Effector memory CD4-positive, alpha-beta T cell (primary cell): ENCODE results near the gene TSPAN9.

ENCODE experiments used
- DNase-seq, 3 donors: peaks; one replicate each; pipeline ENCODE4 v3.0.0-alpha.2; 2020
- H3K27ac ChIP-seq: 2 replicates; pipeline ENCODE4 v1.7.0; 2013; ENCODE audit warnings: mild to moderate bottlenecking, low read length, moderate library complexity; ENCODE audit not compliant: insufficient read depth, poor library complexity, severe bottlenecking
- H3K27me3 ChIP-seq: replicated peaks from 2 replicates; pipeline ENCODE4 v1.7.0; 2013; ENCODE audit warnings: mild to moderate bottlenecking, low read length; ENCODE audit not compliant: insufficient read depth, control insufficient read depth, poor library complexity, severe bottlenecking
- H3K36me3 ChIP-seq: 2 replicates; pipeline ENCODE4 v1.7.0; 2013; ENCODE audit warnings: mild to moderate bottlenecking, low read length, moderate library complexity; ENCODE audit not compliant: control insufficient read depth, insufficient read depth
- H3K4me1 ChIP-seq: 2 replicates; pipeline ENCODE4 v1.7.0; 2013; ENCODE audit warnings: low read length, mild to moderate bottlenecking; ENCODE audit not compliant: control insufficient read depth, insufficient read depth, poor library complexity, severe bottlenecking
- H3K4me3 ChIP-seq: 2 replicates; pipeline ENCODE4 v1.7.0; 2013; ENCODE audit warnings: low read length, low read depth, mild to moderate bottlenecking; ENCODE audit not compliant: insufficient read depth, poor library complexity, severe bottlenecking
- H3K9me3 ChIP-seq: 2 replicates; pipeline ENCODE4 v1.7.0; 2013; ENCODE audit warnings: mild to moderate bottlenecking, low read length, moderate library complexity; ENCODE audit not compliant: control insufficient read depth

TSPAN9 gene

DNA sequence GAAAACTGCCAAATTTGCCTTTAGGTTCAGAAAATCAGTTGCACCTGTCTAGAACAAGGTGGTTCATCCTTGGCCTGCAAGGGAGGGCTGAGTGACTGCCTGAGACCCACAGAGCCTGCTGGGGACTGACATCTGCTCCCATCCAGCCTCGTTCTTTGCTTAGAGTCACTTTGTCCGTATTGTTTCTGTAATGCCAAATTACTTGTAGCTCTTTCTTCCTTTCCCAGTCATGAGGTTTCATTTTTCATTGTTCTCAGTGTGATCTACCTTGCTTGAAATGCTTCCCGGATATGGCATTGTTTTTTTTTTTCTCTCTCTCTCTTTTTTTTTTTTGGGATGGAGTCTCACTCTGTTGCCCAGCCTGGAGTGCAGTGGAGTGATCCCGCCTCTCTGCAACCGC is 21.3 kb downstream of the TSPAN9 start:
- no peaks in the 10 kb centered on the region for H3K27me3 ChIP-seq
- no peaks in the 10 kb centered on the region for H3K36me3 ChIP-seq
- no peak for DNase-seq
- no peak overlapping the region for H3K4me3 ChIP-seq
- no peak overlapping the region for H3K27ac ChIP-seq
- H3K4me1 ChIP-seq, result peaks cover 6% of the 10 kb centered on the region
- no peaks in the 10 kb centered on the region for H3K9me3 ChIP-seq

DNA sequence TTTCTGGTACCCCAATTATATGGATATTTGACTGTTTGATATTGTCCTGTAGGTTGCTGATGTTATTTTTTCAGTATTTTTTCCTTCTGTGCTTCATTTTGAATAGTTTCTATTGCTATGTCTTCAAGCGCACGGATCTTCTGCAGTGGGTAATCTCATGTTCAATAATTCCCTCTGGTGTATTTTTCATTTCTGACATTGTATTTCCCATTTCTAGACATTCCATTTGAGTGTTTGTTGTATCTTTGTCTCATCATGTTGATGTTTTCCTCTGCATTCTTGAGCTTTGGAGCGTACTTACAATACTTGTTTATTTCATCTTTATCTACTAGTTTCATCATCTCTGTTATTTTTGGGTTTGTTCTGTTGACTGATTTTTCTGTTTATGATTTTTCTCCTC is 22.0 kb downstream of the TSPAN9 start:
- no peaks in the 10 kb centered on the region for H3K36me3 ChIP-seq

DNA sequence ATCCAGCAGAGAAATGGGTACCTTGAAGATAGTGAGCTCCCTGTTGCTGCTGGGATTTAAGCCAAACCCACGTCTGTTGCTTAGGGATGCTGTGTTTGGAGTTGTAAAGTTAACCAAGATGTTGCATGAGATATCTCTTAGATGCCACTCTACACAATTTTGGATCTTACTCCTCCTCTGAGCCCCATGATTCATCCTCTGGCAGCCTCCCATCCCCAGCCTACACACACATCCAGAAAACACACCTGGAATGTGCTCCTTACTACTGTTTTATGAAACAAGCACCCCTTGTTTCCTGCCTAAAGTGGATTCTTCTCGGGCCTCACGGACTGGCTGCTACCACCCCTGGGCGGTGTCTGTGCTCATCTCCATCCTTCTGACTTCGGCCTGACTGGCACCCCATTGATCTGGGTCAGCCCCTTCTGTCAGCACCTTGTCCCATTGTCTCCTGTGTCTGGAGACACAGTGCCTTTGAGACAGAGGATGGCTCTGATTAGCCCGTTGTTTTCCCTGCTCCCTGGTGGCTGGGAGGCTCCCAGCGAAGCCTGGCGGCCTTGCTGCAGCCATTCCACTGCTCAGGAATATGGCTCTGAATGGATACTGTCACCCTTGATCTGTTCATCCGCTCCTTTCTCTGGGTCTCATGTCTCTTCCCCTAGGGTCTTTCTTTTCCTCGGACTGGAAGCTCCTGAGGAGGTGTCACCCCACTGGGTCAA is 24.3 kb downstream of the TSPAN9 start:
- Histone ChIP-seq H3K4me1 (peaks cover 6% of the 10 kb centered on the region), H3K36me3 (no peaks in the 10 kb centered on the region), H3K27ac (no peak overlapping the region), H3K4me3 (no peak overlapping the region), H3K27me3 (no peaks in the 10 kb centered on the region), H3K9me3 (no peaks in the 10 kb centered on the region)
- no peak for DNase-seq

More for the DNA sequence above, 22.0 kb downstream of the TSPAN9 start:
- Histone ChIP-seq H3K9me3 (no peaks in the 10 kb centered on the region), H3K27ac (no peak overlapping the region), H3K4me3 (no peak overlapping the region), H3K4me1 (peaks cover 6% of the 10 kb centered on the region), H3K27me3 (no peaks in the 10 kb centered on the region)
- no peak for DNase-seq

DNA sequence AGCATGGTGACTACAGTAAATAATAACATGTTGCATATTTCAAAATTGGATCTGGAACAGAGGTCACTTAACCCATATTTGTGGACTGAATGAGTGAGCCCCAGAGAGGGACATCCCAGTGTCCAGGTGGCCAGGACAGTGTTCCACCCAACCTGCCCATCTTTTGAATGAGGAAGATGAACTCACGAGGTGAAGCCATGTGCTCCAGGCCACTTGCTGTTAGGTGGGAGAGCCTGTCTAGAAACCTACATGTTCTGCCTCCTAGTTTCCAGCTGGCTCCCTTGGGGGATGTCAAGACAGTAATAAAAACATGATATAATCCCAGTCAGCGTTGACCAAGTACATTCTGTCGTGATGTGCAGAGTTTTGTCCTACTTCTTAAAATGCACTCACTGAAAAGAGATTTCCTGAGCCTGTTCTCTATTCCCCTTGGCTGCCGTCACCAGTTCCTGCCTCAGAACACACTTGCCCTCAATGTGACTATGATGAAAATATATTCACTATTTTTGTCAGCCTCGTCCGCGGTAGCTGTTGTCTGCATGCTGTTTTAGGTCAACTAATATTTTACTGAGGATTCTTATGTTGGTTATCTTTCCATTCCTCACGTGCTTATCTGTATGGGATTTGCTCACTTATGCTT is 25.7 kb downstream of the TSPAN9 start:
- Histone ChIP-seq H3K27ac (no peak overlapping the region), H3K27me3 (no peaks in the 10 kb centered on the region), H3K4me1 (no peaks in the 10 kb centered on the region), H3K36me3 (no peaks in the 10 kb centered on the region), H3K4me3 (no peak overlapping the region), H3K9me3 (no peaks in the 10 kb centered on the region)
- DNase-seq, result no peak

DNA sequence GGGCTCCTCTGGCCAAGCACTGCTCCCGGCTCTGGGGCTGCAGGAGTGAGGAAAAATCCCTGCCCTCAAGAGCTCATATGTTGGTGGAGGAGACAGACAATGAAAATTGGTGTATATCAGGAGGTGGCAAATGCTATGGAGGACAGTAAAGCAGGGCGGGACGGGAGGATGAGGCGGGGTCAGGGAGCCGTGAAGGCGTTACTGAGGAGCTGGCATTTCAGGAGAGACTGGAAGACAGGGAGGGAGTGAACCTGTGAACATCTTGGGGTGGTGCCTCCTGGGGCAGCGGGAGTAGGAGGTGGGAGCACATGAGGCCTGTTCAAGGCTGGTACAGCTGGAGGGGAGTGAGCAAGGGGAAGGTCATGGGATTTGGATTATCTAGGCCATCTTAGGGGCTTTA is 26.6 kb downstream of the TSPAN9 start:
- DNase-seq, result no peak
- no peaks in the 10 kb centered on the region for H3K9me3 ChIP-seq
- H3K27ac ChIP-seq, result no peak overlapping the region

DNA sequence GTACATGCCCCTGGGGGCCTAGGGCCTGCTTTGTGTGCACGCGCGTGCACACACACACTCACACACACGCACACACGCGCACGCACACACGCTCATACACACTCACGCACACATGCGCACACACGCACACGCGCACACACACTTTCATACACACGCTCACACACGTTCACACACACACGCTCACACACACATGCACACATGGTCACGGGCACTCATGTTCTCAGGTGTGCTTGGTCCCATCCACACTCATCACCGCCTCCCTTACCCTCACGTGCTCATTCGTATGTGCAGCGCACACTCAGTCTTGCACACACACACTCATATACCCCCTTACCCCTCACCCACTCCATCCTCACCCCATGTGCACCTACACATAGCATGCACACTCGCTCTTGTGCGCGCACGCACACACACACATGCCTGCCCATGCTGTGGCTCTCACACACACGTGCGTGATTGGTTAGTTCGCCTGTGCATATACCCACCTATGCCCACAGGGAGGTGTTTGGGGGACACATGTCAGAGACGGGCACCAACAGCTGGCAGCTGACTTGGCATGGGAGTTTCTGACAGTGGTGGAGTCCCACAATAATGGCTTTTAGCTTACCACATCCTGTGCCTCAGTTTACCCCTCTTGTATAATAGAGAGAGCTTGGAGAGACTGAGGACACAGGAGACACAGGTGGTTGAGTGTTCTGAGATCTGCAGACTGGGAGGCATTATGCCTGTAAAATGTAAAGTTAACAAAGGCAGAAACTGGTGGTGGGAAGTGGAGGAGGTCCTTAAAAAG is 28.7 kb downstream of the TSPAN9 start:
- no peak overlapping the region for H3K4me3 ChIP-seq
- H3K27ac ChIP-seq, result no peak overlapping the region
- H3K27me3 ChIP-seq, result no peaks in the 10 kb centered on the region
- H3K9me3 ChIP-seq, result no peaks in the 10 kb centered on the region
- H3K36me3 ChIP-seq, result no peaks in the 10 kb centered on the region
- DNase-seq, result no peak
- no peaks in the 10 kb centered on the region for H3K4me1 ChIP-seq

More for the DNA sequence above, 26.6 kb downstream of the TSPAN9 start:
- no peaks in the 10 kb centered on the region for H3K27me3 ChIP-seq
- no peak overlapping the region for H3K4me3 ChIP-seq
- H3K4me1 ChIP-seq, result no peaks in the 10 kb centered on the region
- no peaks in the 10 kb centered on the region for H3K36me3 ChIP-seq

DNA sequence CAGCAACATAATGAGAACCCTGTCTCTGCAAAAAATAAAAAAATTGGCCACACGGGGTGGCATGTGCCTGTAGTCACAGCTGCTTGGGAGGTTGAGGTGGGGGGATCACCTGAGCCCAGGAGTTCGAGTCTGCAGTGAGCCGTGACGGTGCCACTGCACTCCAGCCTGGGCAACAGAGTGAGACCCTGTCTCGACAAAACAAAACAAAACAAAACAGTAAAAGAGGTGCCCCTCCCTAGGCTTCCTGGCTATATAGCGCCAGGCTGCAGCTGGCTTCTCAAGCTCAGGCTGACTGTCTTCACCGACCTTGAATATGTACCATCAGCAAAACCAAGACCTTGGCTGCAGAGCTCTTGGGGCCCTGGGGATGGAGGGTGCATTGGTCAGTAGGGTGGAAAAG is 29.4 kb downstream of the TSPAN9 start:
- Histone ChIP-seq H3K27ac (no peak overlapping the region), H3K9me3 (no peaks in the 10 kb centered on the region), H3K36me3 (no peaks in the 10 kb centered on the region), H3K27me3 (no peaks in the 10 kb centered on the region), H3K4me3 (no peak overlapping the region), H3K4me1 (no peaks in the 10 kb centered on the region)
- DNase-seq, result no peak

DNA sequence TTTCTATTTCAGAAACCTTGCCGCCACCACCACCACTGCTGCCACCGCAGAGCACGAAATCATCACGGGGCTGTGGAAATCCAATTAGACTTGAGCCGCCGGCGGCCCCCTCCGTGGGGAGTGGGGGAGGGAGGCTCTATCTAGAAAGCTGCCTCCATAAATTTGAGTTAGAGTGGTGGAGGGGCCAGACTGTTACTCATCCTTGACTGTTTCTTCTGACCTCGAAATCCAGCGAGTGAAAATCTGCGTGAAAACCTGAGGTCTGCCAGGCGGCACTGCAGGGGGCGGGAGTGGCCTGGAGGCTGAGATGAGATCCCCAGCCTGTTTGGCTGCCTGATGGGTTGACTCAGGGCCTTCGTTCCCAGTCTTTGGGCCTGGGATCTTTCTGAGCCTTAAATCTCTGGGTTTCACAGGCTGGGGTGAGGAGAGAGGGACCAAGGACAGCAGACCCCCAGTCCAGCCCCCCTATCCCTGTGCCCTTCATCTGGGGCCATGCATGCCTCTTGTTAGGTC is 29.9 kb downstream of the TSPAN9 start:
- Histone ChIP-seq H3K36me3 (no peaks in the 10 kb centered on the region), H3K4me1 (no peaks in the 10 kb centered on the region), H3K27ac (no peak overlapping the region), H3K27me3 (no peaks in the 10 kb centered on the region), H3K9me3 (no peaks in the 10 kb centered on the region), H3K4me3 (no peak overlapping the region)
- DNase-seq, result no peak

DNA sequence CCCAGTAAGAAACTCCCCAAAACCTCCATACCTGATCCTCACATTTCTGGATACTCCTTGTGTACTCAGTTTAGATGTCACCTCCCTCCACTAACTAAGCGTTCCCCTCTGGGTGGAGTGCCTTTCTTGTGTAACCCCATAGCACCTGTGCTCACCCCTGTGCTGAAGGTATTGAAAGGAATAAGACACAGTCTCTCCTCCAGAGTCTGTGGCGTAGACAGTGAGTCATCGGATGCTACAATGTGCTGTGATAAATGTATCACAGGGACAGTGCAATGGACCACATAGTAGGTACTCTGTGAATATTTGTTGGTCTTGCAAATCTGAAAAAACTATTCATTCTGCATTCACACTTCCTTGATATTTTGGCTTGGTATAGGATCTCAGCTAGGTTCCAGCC is 30.8 kb downstream of the TSPAN9 start:
- H3K27me3 ChIP-seq, result no peaks in the 10 kb centered on the region
- no peak overlapping the region for H3K4me3 ChIP-seq
- DNase-seq, result no peak
- H3K27ac ChIP-seq, result no peak overlapping the region
- no peaks in the 10 kb centered on the region for H3K36me3 ChIP-seq
- H3K9me3 ChIP-seq, result no peaks in the 10 kb centered on the region
- no peaks in the 10 kb centered on the region for H3K4me1 ChIP-seq

DNA sequence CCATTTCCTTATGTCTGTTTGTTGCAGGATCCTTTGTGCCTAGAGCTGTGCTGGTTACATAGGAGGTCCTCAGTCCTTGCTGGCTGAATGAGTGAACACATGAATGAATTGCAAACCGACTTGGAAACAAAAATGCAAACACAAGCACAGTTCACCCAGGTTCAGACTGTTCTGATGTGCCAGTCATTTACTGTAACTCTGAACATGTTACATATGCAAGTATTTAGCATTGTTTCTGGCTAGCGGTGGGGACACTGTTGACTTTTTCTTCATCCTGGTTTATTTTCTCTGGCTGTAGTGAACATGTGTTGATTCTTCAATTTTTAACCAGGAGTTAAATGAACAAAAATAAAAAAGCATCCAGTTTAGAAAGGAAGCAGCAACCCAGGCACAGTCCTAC is 33.4 kb downstream of the TSPAN9 start:
- no peaks in the 10 kb centered on the region for H3K27me3 ChIP-seq

More for the DNA sequence above, 33.4 kb downstream of the TSPAN9 start:
- no peaks in the 10 kb centered on the region for H3K36me3 ChIP-seq
- no peaks in the 10 kb centered on the region for H3K4me1 ChIP-seq
- no peaks in the 10 kb centered on the region for H3K9me3 ChIP-seq
- no peak overlapping the region for H3K4me3 ChIP-seq
- no peak overlapping the region for H3K27ac ChIP-seq
- DNase-seq, result no peak
